OCI-LY3 (cell line): ENCODE measurements around the gene CARD11.

Experiments used
- CTCF ChIP-seq: fragments of 200-600, 300-600 bp; sonication (generic); IDR thresholded peaks from 2 replicates; pipeline ENCODE4 v1.5.1; 2014; ENCODE audit warnings: antibody characterized with exemption, low read length, low read depth
- EZH2phosphoT487 ChIP-seq: fragments of 200-600 bp; shearing (Covaris generic); IDR thresholded peaks from 2 replicates; pipeline ENCODE4 v1.6.1; 2018; ENCODE audit warnings: antibody characterized with exemption, mixed run types, low read depth

- TF ChIP-seq CTCF (no peak), EZH2phosphoT487 (no peak)
Measured at GRCh38 chr7:2886391-2886790, 157.3 kb downstream of the CARD11 start.
